ENCODE results near the gene CCDC51. TPM values are rescaled to one million over a fixed set of nuclear protein-coding genes. Genes with fewer than 3 reads are reported as not detected.

CCDC51 gene
- total RNA-seq, 2 experiments from 2014 or later: 28.3 to 30.7 TPM

- ChIA-PET POLR2A (no interaction called here), CTCF (interaction anchor here (1.0 kb wide), 2 partner anchors 21 to 22 kb away, joined by 3 read pairs; no protein-coding TSS in a partner anchor)
Observed at GRCh38 chr3:48414376-48415250, 25.3 kb downstream of the CCDC51 start.

DNA sequence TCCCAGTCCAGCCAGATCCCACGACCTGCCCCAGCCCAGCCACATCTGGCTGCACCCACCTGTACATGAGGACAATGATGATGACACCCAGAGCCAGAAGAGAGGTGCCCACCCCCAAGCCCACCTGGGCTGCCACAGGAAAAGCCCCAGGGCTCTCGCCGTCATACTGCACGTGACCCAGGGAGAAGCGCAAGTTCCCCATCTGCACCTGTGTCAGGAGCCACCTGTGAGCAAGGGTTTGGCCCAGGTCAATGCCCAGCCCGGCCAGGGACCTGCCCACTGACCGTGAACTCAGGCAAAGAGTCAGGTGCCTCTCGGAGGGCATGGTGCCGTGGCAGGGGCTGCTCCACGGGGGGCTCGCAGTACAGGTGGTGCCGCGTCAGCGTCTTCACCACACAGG, 26.3 kb downstream of the CCDC51 start:
- CTCF ChIA-PET: interaction anchor here (1.2 kb wide), 1 partner anchor 23 kb away, joined by 3 read pairs; no protein-coding TSS in a partner anchor
- POLR2A ChIA-PET: no interaction called here

DNA sequence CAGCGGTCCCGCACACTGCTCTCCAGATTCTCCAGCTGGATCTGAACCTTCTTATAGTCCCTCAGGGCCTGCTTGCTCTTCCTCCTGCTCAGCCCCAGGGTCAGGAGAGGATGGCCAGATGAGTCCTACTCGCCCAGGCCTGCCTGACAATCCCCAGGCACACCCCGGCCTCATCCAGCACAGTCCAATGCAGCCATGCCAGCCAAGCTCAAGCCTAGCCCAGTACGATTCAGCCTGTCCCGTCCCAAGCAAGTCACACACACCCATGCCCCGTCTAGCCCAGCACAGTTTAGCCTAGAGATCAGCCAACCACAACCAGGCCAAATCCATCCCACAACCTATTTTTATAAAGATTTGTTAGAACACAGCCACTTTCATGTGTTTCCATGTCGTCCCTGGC, 26.8 kb downstream of the CCDC51 start:
- ChIA-PET POLR2A (no interaction called here), CTCF (interaction anchor here (1.2 kb wide), 1 partner anchor 23 kb away, joined by 3 read pairs; no protein-coding TSS in a partner anchor)

DNA sequence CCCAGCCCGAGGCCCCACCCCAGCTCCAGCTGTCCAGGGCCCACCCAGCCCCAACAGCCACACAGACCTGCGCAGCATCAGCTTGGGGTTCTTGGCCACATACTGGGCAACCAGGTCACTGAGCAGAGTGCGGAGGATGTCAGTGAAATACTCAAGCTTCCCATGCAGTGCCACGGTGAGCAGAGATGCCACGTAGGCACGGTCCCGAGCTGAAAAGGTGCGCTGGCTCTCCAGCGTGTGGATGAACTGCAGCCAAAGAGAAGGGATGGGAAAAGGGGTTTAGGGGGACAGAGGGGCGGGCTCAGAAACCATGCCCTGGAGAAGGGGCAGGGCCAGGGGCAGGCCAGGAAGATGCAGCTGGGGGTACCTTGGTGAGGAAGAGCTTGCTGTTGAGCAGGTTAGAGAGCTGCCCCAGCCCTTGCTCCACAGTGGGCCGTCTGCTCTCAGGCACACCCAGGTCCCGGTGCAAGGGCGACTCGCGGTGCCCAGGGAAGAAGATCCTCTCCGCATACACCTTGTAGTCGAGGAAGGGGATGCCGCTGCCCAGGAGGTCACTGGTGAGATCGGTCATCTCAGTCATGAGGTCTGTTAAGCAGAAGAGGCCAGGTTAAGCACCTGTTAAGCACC, 27.4 kb downstream of the CCDC51 start:
- ChIA-PET CTCF (interaction anchor here (1.2 to 2.8 kb wide), 2 partner anchors 12 to 24 kb away, joined by 3 to 8 read pairs; no protein-coding TSS in a partner anchor), POLR2A (no interaction called here)

- POLR2A ChIA-PET: no interaction called here
- CTCF ChIA-PET: interaction anchor here (2.8 kb wide), 1 partner anchor 11 kb away, joined by 8 read pairs; no protein-coding TSS in a partner anchor
Observed at GRCh38 chr3:48411606-48412374, 28.1 kb downstream of the CCDC51 start.

DNA sequence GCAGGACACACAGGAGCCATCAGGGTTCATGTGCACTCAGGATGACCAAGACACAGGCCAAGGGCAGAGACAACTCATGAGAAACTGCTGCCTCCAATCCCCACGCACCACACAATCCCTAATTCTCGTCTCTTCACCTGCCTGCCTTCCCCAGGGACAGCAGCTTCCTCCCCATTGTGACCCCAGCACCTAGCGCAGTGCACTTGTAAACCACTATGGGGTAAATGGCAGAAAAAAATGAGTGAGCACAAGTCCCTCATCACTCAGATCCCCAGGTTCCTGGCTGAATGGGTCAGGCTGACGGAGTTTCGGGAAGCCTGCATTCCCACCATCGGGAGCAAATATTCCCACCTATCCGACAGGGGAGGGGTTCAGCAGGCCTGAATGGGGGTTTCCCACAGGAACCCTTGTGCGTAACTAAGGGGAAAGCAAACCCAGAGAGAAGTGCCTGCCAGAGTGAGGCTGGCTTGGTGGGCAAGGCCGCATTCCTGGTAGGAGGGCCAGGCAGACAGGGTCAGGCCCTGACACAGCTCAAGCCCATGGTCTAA, 28.8 kb downstream of the CCDC51 start:
- ChIA-PET POLR2A (no interaction called here), CTCF (interaction anchor here (0.6 to 2.8 kb wide), 2 partner anchors 10 to 308 kb away, joined by 4 to 8 read pairs; no protein-coding TSS in a partner anchor)

DNA sequence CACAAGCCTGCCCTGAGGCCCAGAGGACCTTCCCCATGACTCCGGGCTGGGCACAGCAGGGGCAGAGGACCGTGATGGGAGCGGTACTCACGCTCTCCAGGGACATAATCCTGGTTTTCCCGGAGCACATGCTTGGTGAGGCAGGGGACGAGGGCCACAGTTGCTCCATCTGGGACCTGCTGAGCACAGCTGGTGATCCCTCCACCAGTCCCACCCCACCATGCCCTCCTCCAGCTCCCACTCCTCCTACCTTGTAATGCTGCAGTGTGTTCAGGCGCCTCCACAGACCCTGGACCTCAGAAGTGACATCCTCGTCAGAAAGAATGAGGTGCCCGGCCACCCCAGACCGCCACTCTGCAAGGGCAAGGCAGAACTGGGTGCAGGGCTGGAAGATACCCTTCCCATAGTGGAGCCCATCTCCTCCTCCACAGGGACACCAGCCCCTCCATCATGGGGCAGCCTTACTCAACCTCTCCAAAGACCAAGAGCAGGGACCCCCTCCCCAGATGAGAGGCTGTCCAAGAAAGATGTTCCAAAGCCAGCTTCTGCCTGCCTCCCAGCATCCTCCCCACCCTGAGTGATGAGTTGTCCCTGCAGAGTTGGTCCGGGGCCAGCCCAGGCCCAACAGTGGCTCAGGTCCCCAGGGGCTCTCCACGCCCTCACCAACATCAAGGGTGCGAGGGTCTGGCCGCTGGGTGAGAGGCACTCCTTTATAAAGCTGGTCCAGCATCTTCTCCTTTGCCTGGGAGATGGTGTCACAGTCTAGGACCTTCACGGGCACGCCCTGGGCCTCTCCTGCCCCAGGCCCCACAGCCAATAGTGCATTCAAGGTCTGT, 29.5 kb downstream of the CCDC51 start:
- POLR2A ChIA-PET: no interaction called here
- CTCF ChIA-PET: interaction anchor here (0.6 to 2.8 kb wide), 3 partner anchors 9 to 307 kb away, joined by 4 to 8 read pairs (median 5); no protein-coding TSS in a partner anchor

- POLR2A ChIA-PET: no interaction called here
- CTCF ChIA-PET: interaction anchor here (0.6 to 1.6 kb wide), 4 partner anchors 18 to 55 kb away, joined by 3 to 5 read pairs (median 5); partner anchors contain the start of gene CCDC51
Observed at GRCh38 chr3:48409291-48410201, 30.4 kb downstream of the CCDC51 start.

- POLR2A ChIA-PET: no interaction called here
Observed at GRCh38 chr3:48408823-48409281, 31.1 kb downstream of the CCDC51 start.

GRCh38 chr3:48407542-48408099, 32.3 kb downstream of the CCDC51 start:
- POLR2A ChIA-PET: no interaction called here
- CTCF ChIA-PET: interaction anchor here (0.6 to 1.6 kb wide), 4 partner anchors 22 to 49 kb away, joined by 3 to 5 read pairs (median 3); partner anchors contain the start of gene PLXNB1

More at GRCh38 chr3:48408823-48409281, 31.1 kb downstream of the CCDC51 start:
- CTCF ChIA-PET: interaction anchor here (1.2 to 1.6 kb wide), 3 partner anchors 18 to 30 kb away, joined by 3 to 5 read pairs (median 5); partner anchors contain the start of gene CCDC51

GRCh38 chr3:48406443-48407431, 33.2 kb downstream of the CCDC51 start:
- CTCF ChIA-PET: interaction anchor here (0.6 to 1.1 kb wide), 2 partner anchors 29 to 50 kb away, joined by 3 read pairs; no protein-coding TSS in a partner anchor
- POLR2A ChIA-PET: interaction anchor here (0.6 kb wide), 1 partner anchor 1829 kb away, joined by 3 read pairs; no protein-coding TSS in a partner anchor

DNA sequence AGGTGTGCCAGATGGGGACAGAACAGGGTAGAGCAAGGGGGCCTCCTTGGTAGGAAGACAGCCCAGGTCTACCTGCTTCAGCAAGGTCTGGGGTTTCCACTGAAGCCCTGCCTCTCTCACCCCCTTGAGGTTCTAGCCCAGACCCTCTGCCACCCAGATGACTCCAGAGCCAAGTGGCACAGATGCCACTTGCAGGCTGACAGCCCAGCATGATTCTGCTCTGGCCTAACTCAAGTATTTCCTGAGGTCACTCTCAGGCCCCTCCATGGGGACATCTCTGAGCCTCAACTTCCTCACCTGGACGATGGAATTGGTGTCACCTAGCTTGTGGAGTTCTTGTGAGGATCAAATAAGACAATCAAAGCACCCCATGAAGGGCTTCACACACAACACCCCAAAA, 33.9 kb downstream of the CCDC51 start:
- ChIA-PET CTCF (no interaction called here), POLR2A (no interaction called here)

- POLR2A ChIA-PET: no interaction called here
- CTCF ChIA-PET: interaction anchor here (1.1 to 1.2 kb wide), 2 partner anchors 31 to 125 kb away, joined by 3 read pairs; no protein-coding TSS in a partner anchor
Observed at GRCh38 chr3:48405343-48405881, 34.5 kb downstream of the CCDC51 start.

GRCh38 chr3:48404440-48405342, 35.2 kb downstream of the CCDC51 start:
- CTCF ChIA-PET: interaction anchor here (0.9 to 1.2 kb wide), 3 partner anchors 32 to 131 kb away, joined by 3 read pairs; no protein-coding TSS in a partner anchor
- POLR2A ChIA-PET: no interaction called here

All from activated CD8-positive, alpha-beta memory T cell treated with anti-CD3 and anti-CD28 coated beads for 36 hours (primary cell).